HG02678 (cell line): Measurements from ENCODE around the gene CFAP221.
"Not testable (repeated sequence)": the region's sequence is repeated elsewhere in the genome, so short reads cannot be mapped to it uniquely, and the experiment has no call there.

Experiments used
- ATAC-seq: cut with Tn5 transposase; IDR thresholded peaks from one replicate; pipeline ENCODE4 v1.9.1; 2021; ENCODE audit warnings: mild to moderate bottlenecking, moderate library complexity; ENCODE audit not compliant: unreplicated experiment

Gene CFAP221

DNA sequence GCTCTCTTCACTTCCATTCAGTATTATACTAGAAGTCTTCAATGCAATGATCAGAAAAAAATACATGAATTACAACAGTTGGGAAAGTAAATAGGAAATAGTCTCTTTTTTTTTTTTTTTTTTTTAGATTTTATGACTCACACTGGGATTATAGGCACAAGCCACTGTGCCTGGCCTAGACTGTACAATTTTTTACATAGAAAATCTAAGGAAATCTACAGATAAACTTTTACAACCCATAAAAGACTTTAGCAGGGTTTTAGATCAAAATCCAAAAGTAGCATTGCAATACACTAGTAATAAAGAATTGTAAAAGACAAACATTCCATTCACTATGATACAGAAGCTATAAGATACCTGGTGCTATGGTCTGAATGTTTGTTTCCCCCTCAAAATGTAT, 39.0 kb downstream of the CFAP221 start:
- no peak for ATAC-seq

- no peak for ATAC-seq
Observed at GRCh38 chr2:119584469-119584868, 40.2 kb downstream of the CFAP221 start.

GRCh38 chr2:119586085-119586484, 41.8 kb downstream of the CFAP221 start:
- no peak for ATAC-seq

- no peak for ATAC-seq
Observed at GRCh38 chr2:119590873-119591272, 46.6 kb downstream of the CFAP221 start.

DNA sequence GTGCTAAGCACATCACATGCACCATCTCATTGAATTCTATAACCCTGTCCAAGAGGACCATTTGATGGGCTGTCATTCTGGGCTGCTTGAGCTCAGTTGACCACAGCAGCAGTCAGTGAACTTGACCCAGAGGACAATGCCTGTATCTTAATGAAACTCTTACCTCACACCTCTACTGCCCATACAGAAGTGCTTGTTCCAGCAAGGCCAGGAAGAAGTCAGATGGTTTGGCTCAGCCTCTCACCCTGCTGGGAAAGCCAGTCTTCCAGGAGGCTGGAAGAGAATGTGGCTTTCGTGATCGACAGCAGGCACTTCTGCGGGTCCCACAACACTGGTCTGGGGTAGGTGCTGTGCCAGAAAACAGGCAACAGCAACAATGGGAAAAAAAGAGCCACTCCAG, 47.3 kb downstream of the CFAP221 start:
- no peak for ATAC-seq

DNA sequence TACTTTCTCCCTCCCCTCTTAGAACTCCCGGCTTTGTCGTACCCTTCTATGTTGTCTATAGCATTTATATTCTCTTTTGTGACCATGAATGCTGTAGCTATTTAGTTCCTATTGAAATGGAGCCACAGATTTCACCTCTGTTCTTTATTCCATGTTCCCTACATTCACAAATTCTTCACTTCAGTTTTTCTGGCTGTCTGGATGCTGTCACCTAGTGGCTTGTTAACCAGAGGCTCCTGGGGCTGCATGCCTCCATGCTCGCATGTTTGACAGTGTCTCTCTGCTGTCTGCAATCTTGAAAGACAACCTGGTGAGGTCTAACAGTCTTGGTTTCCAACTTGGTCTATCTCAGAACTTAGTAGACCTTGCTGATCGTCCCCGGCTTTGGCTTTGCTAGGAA, 48.2 kb downstream of the CFAP221 start:
- no peak for ATAC-seq

- ATAC-seq: no peak
Observed at GRCh38 chr2:119596638-119597037, 52.4 kb downstream of the CFAP221 start.

GRCh38 chr2:119598596-119599263, 54.5 kb downstream of the CFAP221 start:
- ATAC-seq: no peak

DNA sequence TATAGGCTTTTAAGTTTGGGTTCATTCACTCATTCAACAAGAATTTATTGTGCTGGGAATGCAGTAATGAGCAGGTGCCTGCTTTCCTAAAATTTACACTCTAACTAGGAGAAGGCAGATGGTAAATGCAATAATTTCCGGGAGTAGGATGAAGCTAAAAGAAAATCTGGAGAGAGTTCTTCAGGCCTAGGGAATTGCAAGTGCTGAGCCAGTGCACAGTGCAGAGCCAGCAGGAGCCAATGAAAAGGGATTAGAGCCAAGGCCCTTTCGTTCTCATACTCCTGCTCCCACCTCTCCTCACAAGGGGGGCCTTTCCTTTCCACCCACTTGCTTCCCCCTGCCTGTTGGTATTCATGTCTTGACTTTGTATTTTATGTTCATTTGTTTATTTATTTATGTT, 55.1 kb downstream of the CFAP221 start:
- no peak for ATAC-seq

DNA sequence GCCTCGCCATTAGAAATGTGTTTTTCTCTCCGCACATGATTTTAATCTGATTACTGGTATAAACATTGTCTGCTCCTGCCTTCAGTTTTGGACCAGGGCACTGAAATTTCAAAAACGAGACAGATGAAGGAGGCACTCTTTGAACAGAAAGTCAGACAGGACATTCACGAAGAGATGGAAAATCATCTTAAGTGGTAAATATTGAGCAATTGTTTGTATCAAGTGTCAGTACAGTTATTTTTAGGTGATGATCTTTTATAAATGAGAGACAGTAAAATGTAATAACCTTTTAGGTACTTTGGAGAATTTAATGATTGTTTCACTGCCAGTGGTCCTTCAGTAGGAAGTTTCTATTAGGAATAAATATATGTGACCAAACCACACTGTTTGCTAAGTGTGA, 60.8 kb downstream of the CFAP221 start:
- no peak for ATAC-seq

GRCh38 chr2:119606674-119607073, 62.4 kb downstream of the CFAP221 start:
- no peak for ATAC-seq

- no peak for ATAC-seq
Observed at GRCh38 chr2:119608553-119608952, 64.3 kb downstream of the CFAP221 start.

DNA sequence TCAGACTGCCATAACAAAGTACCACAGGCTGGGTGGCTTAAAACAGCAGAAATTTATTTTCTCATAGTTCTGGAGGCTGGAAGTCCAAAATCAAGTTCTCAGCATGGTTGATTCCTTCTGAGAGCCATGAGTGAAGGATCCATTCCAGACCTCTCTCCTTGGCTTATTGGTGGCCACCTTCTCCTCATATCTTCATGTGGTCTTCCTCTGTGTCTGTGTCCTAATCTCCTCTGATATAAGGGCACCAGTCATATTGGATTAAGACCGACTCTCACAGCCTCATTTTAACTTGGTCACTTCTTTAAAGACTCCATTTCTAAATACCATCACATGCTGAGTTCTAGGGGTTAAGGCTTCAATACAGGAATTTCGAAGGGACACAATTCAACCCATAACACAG, 65.1 kb downstream of the CFAP221 start:
- ATAC-seq: no peak

DNA sequence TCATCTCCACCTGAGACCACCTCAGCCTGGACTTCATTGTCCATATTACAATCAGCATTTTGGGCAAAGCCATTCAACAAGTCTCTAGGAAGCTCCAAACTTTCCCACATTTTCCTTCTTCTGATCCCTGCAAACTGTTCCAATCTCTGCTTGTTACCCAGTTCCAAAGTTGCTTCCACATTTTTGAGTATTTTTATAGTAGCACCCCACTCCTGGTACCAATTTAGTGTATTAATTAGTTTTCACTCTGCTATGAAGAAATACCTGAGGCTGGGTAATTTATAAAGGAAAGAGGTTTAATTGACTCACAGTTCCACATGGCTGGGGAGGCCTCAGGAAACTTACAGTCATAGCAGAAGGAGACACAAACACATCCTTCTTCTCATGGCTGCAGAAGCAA, 69.9 kb downstream of the CFAP221 start:
- not testable (repeated sequence) for ATAC-seq

DNA sequence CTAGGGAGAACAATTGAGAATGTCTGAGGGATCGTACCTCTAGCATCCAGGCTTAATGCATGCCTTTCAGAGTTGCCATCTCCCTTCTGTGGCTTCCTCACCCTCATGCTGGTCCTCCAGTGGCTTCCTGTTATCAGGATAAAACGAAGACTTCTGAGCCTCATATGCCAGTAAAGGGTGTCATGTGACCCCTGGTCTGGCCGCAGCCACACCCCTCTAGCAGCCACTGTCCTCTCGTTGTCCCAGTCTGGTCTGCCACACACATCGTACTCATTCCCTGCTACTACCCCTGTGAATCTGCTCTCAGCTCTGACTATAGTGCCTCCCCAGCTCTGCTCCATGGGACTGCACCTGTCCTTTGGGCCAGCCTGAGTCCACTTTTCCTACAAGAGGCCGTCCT, 72.2 kb downstream of the CFAP221 start:
- ATAC-seq: no peak

DNA sequence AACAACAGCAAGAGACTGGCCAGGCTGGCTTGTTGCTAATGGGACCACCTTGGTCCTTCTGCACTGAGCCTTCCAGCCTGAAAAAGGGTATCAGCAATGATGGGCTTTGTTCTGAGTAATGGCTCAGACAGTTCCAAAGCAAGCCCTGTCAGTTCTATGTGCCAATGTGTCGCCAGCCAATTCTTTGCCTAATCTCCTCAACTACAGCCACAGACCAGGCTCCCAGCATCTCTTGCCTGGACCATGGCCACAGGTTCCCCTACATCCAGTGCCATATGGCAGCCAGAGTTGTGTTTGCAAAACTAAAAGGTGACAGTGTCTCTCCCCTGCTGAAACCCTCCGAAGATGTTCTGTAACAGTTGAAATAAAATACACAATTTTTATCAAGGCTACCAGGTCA, 73.2 kb downstream of the CFAP221 start:
- no peak for ATAC-seq

- not testable (repeated sequence) for ATAC-seq
Observed at GRCh38 chr2:119618725-119619124, 74.5 kb downstream of the CFAP221 start.

GRCh38 chr2:119625226-119625625, 81.0 kb downstream of the CFAP221 start:
- no peak for ATAC-seq

DNA sequence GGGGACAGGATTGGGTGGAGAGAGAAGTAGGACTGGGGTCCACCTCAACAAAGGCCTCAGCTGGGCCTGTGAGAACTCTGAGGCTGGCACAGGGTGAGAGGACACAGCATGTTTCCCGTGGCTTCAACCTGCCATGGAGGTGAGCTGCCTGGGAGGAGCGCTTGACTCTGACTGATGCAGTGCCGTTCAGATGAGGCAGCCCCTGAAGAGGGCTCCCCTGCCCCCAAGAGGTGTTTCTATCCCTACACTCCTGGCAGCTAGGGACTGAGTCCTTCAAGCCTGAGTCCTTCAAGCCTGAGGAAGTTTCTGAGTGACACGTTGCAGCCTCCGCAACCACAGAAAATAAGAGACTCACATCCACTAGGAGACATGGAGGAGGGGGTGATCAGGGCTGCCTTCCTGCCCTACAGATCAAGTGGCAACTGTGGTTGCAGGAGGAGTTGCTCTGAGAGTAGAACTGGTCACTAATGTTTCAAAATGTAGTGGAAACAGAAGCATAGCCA, 85.1 kb downstream of the CFAP221 start:
- ATAC-seq: no peak

GRCh38 chr2:119630121-119630520, 85.9 kb downstream of the CFAP221 start:
- ATAC-seq: no peak

- no peak for ATAC-seq
Observed at GRCh38 chr2:119637371-119637770, 93.1 kb downstream of the CFAP221 start.

- no peak for ATAC-seq
Observed at GRCh38 chr2:119638246-119638645, 94.0 kb downstream of the CFAP221 start.
